SIG-M5 treated with dmso at 0.1 percent for 504 hours (cell line): Measurements from ENCODE around the gene TPBG.
"Not testable (repeated sequence)": the region's sequence is repeated elsewhere in the genome, so short reads cannot be mapped to it uniquely, and the experiment has no call there.

ENCODE experiments used
- DNase-seq: peaks from one replicate; lab custom pipeline; 2025; ENCODE audit not compliant: unreplicated experiment; lab: John Stamatoyannopoulos, UW

The TPBG gene

GRCh38 chr6:82374516-82374915 is 10.9 kb downstream of the TPBG start:
- DNase-seq = no peak

GRCh38 chr6:82376636-82377035 is 13.0 kb downstream of the TPBG start:
- no peak for DNase-seq

DNA sequence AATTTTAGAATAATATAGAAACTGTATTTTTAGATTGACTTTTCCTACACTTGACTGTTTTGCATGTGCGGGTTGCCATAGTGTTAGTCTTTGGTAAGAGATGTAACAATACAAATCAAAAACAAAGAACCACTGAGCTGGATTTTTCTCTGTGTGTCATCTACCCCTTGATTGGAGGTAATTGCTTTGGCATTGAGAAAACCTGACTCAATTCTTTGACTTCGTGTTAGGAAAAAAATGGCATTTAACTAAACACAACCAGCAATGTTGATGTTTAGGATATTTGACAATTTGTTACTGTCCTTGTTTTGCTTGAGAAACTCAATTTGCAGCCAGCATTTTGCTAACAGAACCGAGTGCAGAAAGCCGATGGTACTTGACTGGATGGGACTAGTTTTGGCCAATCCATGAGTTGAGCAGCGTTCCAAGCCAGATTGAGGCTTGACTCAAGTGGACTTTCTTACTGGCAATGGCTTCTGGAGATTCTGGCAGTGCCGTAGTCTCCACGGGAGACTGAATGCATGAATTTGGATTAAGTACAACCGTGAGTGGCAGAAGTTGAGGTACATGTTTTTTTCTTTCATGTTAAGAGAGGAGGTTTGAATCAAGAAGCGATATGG is 17.1 kb downstream of the TPBG start:
- no peak for DNase-seq

- DNase-seq = no peak
Measured at GRCh38 chr6:82381278-82381677, 17.7 kb downstream of the TPBG start.

DNA sequence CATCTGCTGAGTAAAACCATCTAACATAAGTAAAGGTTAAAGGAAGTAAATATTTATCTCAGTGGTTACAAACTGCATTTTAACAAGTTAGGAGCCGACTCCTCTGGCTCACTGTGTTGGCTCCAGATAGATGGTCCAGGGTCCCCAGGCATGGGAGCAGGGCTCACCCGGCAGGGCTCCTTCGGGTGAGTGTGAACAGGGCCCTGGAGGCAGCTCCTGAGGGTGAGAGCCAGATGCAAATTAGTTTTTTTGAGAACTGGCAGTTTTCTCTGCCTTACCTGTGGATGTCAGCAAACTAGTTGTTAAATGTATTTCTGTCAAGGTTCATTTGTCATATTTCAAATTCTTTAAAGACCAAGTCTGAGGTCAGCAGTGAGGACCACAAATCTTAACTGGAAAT is 21.5 kb downstream of the TPBG start:
- no peak for DNase-seq

DNA sequence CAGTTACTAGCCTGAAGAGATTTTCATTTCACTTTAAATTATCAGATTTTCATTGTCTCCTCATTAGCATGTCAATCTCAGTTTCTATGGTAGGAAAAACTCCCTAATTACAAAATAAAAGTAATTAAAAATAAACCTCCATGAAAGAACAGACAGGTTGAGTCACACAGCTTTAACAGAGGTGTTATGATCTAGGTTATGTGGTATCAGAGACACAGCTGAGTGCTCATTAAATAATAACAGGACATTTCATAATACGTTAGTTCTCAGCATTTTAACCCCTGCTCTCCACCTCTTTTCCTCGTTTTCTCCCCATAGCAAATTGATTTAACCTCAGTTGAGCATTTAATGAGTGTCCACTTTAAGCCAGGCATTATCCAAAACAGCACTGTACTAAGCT is 21.9 kb downstream of the TPBG start:
- DNase-seq = no peak

- DNase-seq = no peak
Measured at GRCh38 chr6:82385961-82386360, 22.3 kb downstream of the TPBG start.

DNA sequence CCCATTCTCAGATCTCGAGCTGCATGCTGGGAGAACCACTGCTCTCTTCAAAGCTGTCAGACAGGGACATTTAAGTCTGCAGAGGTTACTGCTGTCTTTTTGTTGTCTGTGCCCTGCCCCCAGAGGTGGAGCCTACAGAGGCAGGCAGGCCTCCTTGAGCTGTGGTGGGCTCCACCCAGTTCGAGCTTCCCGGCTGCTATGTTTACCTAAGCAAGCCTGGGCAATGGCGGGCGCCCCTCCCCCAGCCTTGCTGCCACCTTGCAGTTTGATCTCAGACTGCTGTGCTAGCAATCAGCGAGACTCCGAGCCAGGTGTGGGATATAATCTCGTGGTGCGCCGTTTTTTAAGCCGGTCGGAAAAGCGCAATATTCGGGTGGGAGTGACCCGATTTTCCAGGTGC is 31.2 kb downstream of the TPBG start:
- not testable (repeated sequence) for DNase-seq

DNA sequence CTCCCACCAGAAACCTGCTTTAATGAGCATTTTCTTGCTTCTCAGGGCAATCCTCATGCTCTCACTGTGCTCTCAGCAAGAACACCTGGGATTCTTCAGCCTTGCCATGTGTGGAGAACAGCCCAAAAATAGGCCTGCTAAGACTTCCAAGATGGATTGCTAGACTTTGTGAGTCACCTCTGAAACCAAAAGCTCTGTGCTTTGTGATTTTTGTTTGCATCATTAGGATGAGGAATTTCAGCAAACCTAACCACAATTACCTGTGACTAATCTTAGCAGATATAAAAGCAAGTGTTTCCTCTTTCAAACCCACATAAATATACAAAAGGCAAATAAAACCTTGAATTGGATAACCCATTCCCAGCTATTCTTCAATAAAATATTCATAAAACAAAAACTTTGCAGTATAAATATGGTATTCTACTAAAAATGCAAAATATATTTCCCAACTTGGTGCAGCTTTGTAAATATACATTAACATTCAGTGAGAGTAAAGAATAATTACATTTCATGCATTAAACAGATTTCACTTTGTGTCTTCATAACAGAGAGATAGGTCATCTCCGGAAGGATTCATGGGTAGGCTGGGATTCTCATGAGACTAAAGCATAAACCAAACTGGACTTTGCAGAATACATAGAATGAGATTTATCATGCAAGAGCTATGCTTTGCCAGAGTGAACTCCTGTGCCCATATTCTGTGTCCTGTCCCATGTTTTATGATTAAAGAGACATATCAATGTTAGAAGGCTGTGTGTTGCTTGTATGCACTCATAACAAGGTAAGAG is 33.5 kb downstream of the TPBG start:
- no peak for DNase-seq

- no peak for DNase-seq
Measured at GRCh38 chr6:82397962-82398692, 34.5 kb downstream of the TPBG start.

- DNase-seq = no peak
Measured at GRCh38 chr6:82408952-82409431, 45.4 kb downstream of the TPBG start.

GRCh38 chr6:82410151-82410648 is 46.6 kb downstream of the TPBG start:
- no peak for DNase-seq

GRCh38 chr6:82413868-82414267 is 50.3 kb downstream of the TPBG start:
- no peak for DNase-seq

- DNase-seq = no peak
Measured at GRCh38 chr6:82415820-82416219, 52.2 kb downstream of the TPBG start.

- no peak for DNase-seq
Measured at GRCh38 chr6:82416346-82416745, 52.7 kb downstream of the TPBG start.
